Ovary (tissue), 9 donors: ENCODE measurements around the gene COPZ1. TPM values are rescaled to one million over a fixed set of nuclear protein-coding genes. Genes with fewer than 3 reads are reported as not detected.

Experiments
- DNase-seq, 5 donors: peaks; one replicate each; pipeline ENCODE4 v3.0.0-alpha.2; 2019 to 2020
- H3K27ac ChIP-seq, 2 donors: fragments of 200-600 bp; one replicate each; pipeline versions ENCODE4 v1.5.1 to v1.8.0; 2019 to 2022
- H3K27me3 ChIP-seq: fragments of 200-600 bp; one replicate; pipeline ENCODE4 v1.8.0; 2022
- H3K36me3 ChIP-seq: fragments of 200-600 bp; sonication (generic); one replicate; pipeline ENCODE4 v1.5.1; 2019
- H3K4me1 ChIP-seq: one replicate; pipeline ENCODE4 v1.8.1; 2013; ENCODE audit warnings: mild to moderate bottlenecking, moderate library complexity; ENCODE audit not compliant: insufficient read depth
- H3K4me3 ChIP-seq: fragments of 200-600 bp; sonication (generic); one replicate; pipeline ENCODE4 v1.5.1; 2017
- H3K9me3 ChIP-seq, 2 donors: fragments of 200-600 bp in 1 of 2; sonication (generic) in 1 of 2; one replicate each; pipeline versions ENCODE4 v1.5.1 to v1.8.1; 2013 to 2019; ENCODE audit warnings: mild to moderate bottlenecking in 1 of 2, moderate library complexity in 1 of 2
- CTCF ChIP-seq, 3 donors: fragments of 450-650 bp in 2 of 3; fragments of 200-600 bp in 1 of 3; IDR thresholded peaks; one replicate each; pipeline versions ENCODE4 v1.5.1 to v1.8.0; 2016 to 2022; ENCODE audit warnings: antibody characterized with exemption in 3 of 3, mild to moderate bottlenecking in 1 of 3
- EP300 ChIP-seq: sonication (generic); formaldehyde crosslinking; IDR thresholded peaks from one replicate; pipeline ENCODE4 v1.6.1; 2017; ENCODE audit warnings: antibody characterized with exemption
- POLR2A ChIP-seq: fragments of 450-650 bp; IDR thresholded peaks from one replicate; pipeline ENCODE4 v1.6.1; 2017; ENCODE audit warnings: antibody characterized with exemption, mild to moderate bottlenecking, moderate library complexity
- WGBS, 3 donors: extraction: QIAGEN DNeasy Blood & Tissue Kit in 1 of 3; methylation state at CpG; one replicate each; pipeline versions ENCODE4 v1.1.5 to v1.1.7; 2013 to 2017; 5-methylcytosine and 5-hydroxymethylcytosine counted together
- intact Hi-C, 4 donors: fragments of 100-400 bp; cut with DNase I; formaldehyde crosslinking; loops; one replicate each; pipeline versions ENCODE4 v1.11.0 to v1.15.1; 2022 to 2023
- polyA plus RNA-seq, 2 donors: library from polyadenylated mRNA; stranded (reverse); fragments of 200-250 nt in 1 of 2; fragments of 350-450 nt in 1 of 2; fragmentation: Illumina TruSeq in 1 of 2; extraction: RNeasy Lipid Tissue Mini Kit (QIAGEN cat#74804) in 1 of 2; gene quantifications; one replicate each; pipeline ENCODE4 v1.2.3, GENCODE V29; 2013 to 2014
- total RNA-seq, 7 donors: library from RNA; depleted of rRNA in 2 of 7; stranded (reverse); fragments of >200 nt in 2 of 7; fragmentation: NEBNext Ultra II Directional in 3 of 7; extraction: Animal tissue kit (Norgen Biotek cat#: 25700) in 3 of 7; gene quantifications; one replicate each; pipeline versions ENCODE4 v1.1.0 to v1.2.4, GENCODE V29; 2016 to 2023
- donor health status: DM: no; HTN: no; CAD: no; lungs with moderate emphysema.
- donor health status: DM: no; HTN: no; CAD: no.
- donor health status: Bipolar disorder and iron deficiency.
- donor health status: DM: yes; HTN: yes; CAD: no.
- donor health status: DM: no; HTN: no; CAD: no.
- donor health status: DM: yes; HTN: yes; CAD: no.

COPZ1 gene
- total and polyA plus RNA-seq, 9 donors, result 41.7 to 219 (median 108) TPM

GRCh38 chr12:54374562-54375258, 49.8 kb downstream of the COPZ1 start:
- H3K36me3 ChIP-seq, result no peaks in the 10 kb centered on the region
- DNase-seq, result peak in 1 of 5 donors; percentile 36
- no peak for TF ChIP-seq POLR2A
- no peak for TF ChIP-seq EP300
- no peak for TF ChIP-seq CTCF (IDR thresholded peaks at IDR 0.05)
- no peaks in the 10 kb centered on the region for H3K9me3 ChIP-seq
- H3K27me3 ChIP-seq, result no peaks in the 10 kb centered on the region
- no peak overlapping the region for H3K27ac ChIP-seq
- H3K4me3 ChIP-seq, result no peak overlapping the region
- intact Hi-C loops, result loop anchor here in 3 of 4 donors (5.0 to 10.0 kb wide), 3 partner anchors 148 to 390 kb away; partner anchors contain the start of genes HOXC10 (in 1 of the 3), HOXC8 (in 1 of the 3) and HOXC9 (in 1 of the 3)
- 48 to 71% (median 60%) methylated on average over 2 of the region's 2 CpGs for WGBS, 3 donors
- H3K4me1 ChIP-seq, result peaks cover 12% of the 10 kb centered on the region

- TF ChIP-seq POLR2A, result no peak
- TF ChIP-seq EP300, result no peak
- no peak for TF ChIP-seq CTCF (IDR thresholded peaks at IDR 0.05)
- peak in 1 of 5 donors; percentile 25 for DNase-seq
- no peak overlapping the region for H3K4me3 ChIP-seq
- no peaks in the 10 kb centered on the region for H3K27me3 ChIP-seq
- 45 to 70% (median 59%) methylated on average over 2 of the region's 2 CpGs for WGBS, 3 donors
- H3K36me3 ChIP-seq, result no peaks in the 10 kb centered on the region
- intact Hi-C loops, result loop anchor here in 3 of 4 donors (5.0 to 10.0 kb wide), 3 partner anchors 147 to 390 kb away; partner anchors contain the start of genes HOXC10 (in 1 of the 3), HOXC8 (in 1 of the 3) and HOXC9 (in 1 of the 3)
- H3K9me3 ChIP-seq, result no peaks in the 10 kb centered on the region
- H3K27ac ChIP-seq, result no peak overlapping the region
- H3K4me1 ChIP-seq, result peaks cover 12% of the 10 kb centered on the region
Measured at GRCh38 chr12:54375259-54375579, 50.3 kb downstream of the COPZ1 start.

GRCh38 chr12:54376596-54376995, 51.7 kb downstream of the COPZ1 start:
- Histone ChIP-seq H3K4me3 (no peak overlapping the region), H3K9me3 (no peaks in the 10 kb centered on the region), H3K4me1 (peaks cover 9% of the 10 kb centered on the region), H3K27ac (no peak overlapping the region), H3K27me3 (no peaks in the 10 kb centered on the region), H3K36me3 (no peaks in the 10 kb centered on the region)
- WGBS, 3 donors, result 36 to 64% (median 52%) methylated on average over 4 of the region's 4 CpGs
- intact Hi-C loops, result loop anchor here in 3 of 4 donors (5.0 to 10.0 kb wide), 3 partner anchors 146 to 392 kb away; partner anchors contain the start of genes HOXC10 (in 1 of the 3), HOXC8 (in 1 of the 3) and HOXC9 (in 1 of the 3)
- DNase-seq, result peak in 1 of 5 donors; percentile 33
- TF ChIP-seq CTCF (IDR thresholded peaks at IDR 0.05) (no peak), EP300 (no peak), POLR2A (no peak)

- peaks cover 5% of the 10 kb centered on the region for H3K4me1 ChIP-seq
- no peak for TF ChIP-seq POLR2A
- TF ChIP-seq CTCF (IDR thresholded peaks at IDR 0.05), result no peak
- no peak for TF ChIP-seq EP300
Measured at GRCh38 chr12:54377007-54377406, 52.1 kb downstream of the COPZ1 start.

More at GRCh38 chr12:54377007-54377406, 52.1 kb downstream of the COPZ1 start:
- Histone ChIP-seq H3K27me3 (no peaks in the 10 kb centered on the region), H3K9me3 (no peaks in the 10 kb centered on the region), H3K36me3 (no peaks in the 10 kb centered on the region), H3K4me3 (no peak overlapping the region), H3K27ac (no peak overlapping the region)
- intact Hi-C loops, result loop anchor here in 3 of 4 donors (5.0 to 10.0 kb wide), 3 partner anchors 145 to 392 kb away; partner anchors contain the start of genes HOXC10 (in 1 of the 3), HOXC8 (in 1 of the 3) and HOXC9 (in 1 of the 3)
- no peak for DNase-seq
- 63 to 89% (median 69%) methylated on average over 2 of the region's 2 CpGs for WGBS, 3 donors
